ENCODE results near the gene PVR.

Gene PVR

GRCh38 chr19:44618640-44619357, 24.9 kb upstream of the PVR start:
- no CpG with 5 or more reads among the region's 7 CpGs for WGBS (ENCODE audit: extremely low coverage, insufficient coverage, insufficient read length)
- DNase-seq = no peak
- Histone ChIP-seq H2BK5ac (ENCODE audit: low read depth, low read length, poor library complexity) (no peak overlapping the region), H3K14ac (ENCODE audit: low read length) (no peak overlapping the region), H3K79me1 (ENCODE audit: low read length) (no peaks in the 10 kb centered on the region), H4K91ac (ENCODE audit: low read depth, low read length) (no peak overlapping the region), H3K27me3 (ENCODE audit: insufficient read depth, low read length) (no peaks in the 10 kb centered on the region), H2AFZ (ENCODE audit: insufficient read depth, low read length, poor library complexity) (no peak overlapping the region), H2BK12ac (ENCODE audit: low read length) (no peak overlapping the region), H3K4ac (ENCODE audit: low read depth, low read length) (no peak overlapping the region), H2AK5ac (ENCODE audit: low read length) (no peak overlapping the region), H3K79me2 (ENCODE audit: control insufficient read depth, insufficient read depth, low read length, poor library complexity) (no peaks in the 10 kb centered on the region), H4K8ac (ENCODE audit: low read depth, low read length) (no peak overlapping the region), H3K23ac (ENCODE audit: low read length) (no peak overlapping the region), H3K9me3 (ENCODE audit: insufficient read depth, low read depth, low read length) (peaks cover 1% of the 10 kb centered on the region), H3K18ac (ENCODE audit: low read length) (no peak overlapping the region), H3K9ac (ENCODE audit: low read length) (no peak overlapping the region), H3K36me3 (ENCODE audit: control insufficient read depth in 1 of 2, insufficient read depth in 2 of 2, low read length in 2 of 2) (no peaks in the 10 kb centered on the region), H3K4me2 (ENCODE audit: low read length) (no peak overlapping the region), H4K12ac (ENCODE audit: low read depth, low read length) (no peak overlapping the region), H3K4me3 (ENCODE audit: low read depth, low read length) (no peak overlapping the region), H2BK120ac (ENCODE audit: insufficient read depth, low read length, poor library complexity) (no peak overlapping the region), H3K27ac (ENCODE audit: low read depth, low read length) (no peak overlapping the region), H3K4me1 (ENCODE audit: control insufficient read depth in 1 of 2, insufficient read depth in 2 of 2, low read length in 2 of 2) (no peaks in the 10 kb centered on the region)

GRCh38 chr19:44620667-44621066, 23.0 kb upstream of the PVR start:
- Histone ChIP-seq H3K14ac (ENCODE audit: low read length) (no peak overlapping the region), H2AK5ac (ENCODE audit: low read length) (no peak overlapping the region), H3K4me1 (ENCODE audit: control insufficient read depth in 1 of 2, insufficient read depth in 2 of 2, low read length in 2 of 2) (no peaks in the 10 kb centered on the region), H4K12ac (ENCODE audit: low read depth, low read length) (no peak overlapping the region), H3K79me1 (ENCODE audit: low read length) (no peaks in the 10 kb centered on the region), H3K9ac (ENCODE audit: low read length) (no peak overlapping the region), H3K18ac (ENCODE audit: low read length) (no peak overlapping the region), H3K4ac (ENCODE audit: low read depth, low read length) (no peak overlapping the region), H2BK120ac (ENCODE audit: insufficient read depth, low read length, poor library complexity) (no peak overlapping the region), H3K23ac (ENCODE audit: low read length) (no peak overlapping the region), H3K4me3 (ENCODE audit: low read depth, low read length) (no peak overlapping the region), H3K27me3 (ENCODE audit: insufficient read depth, low read length) (no peaks in the 10 kb centered on the region), H3K4me2 (ENCODE audit: low read length) (no peak overlapping the region), H3K36me3 (ENCODE audit: control insufficient read depth in 1 of 2, insufficient read depth in 2 of 2, low read length in 2 of 2) (no peaks in the 10 kb centered on the region), H4K8ac (ENCODE audit: low read depth, low read length) (no peak overlapping the region), H3K27ac (ENCODE audit: low read depth, low read length) (no peak overlapping the region), H2AFZ (ENCODE audit: insufficient read depth, low read length, poor library complexity) (no peak overlapping the region), H3K79me2 (ENCODE audit: control insufficient read depth, insufficient read depth, low read length, poor library complexity) (no peaks in the 10 kb centered on the region), H4K91ac (ENCODE audit: low read depth, low read length) (no peak overlapping the region), H2BK5ac (ENCODE audit: low read depth, low read length, poor library complexity) (no peak overlapping the region), H3K9me3 (ENCODE audit: insufficient read depth, low read depth, low read length) (peaks cover 1% of the 10 kb centered on the region), H2BK12ac (ENCODE audit: low read length) (no peak overlapping the region)
- no peak for DNase-seq
- no CpG with 5 or more reads among the region's 5 CpGs for WGBS (ENCODE audit: extremely low coverage, insufficient coverage, insufficient read length)

GRCh38 chr19:44621367-44621766, 22.3 kb upstream of the PVR start:
- Histone ChIP-seq H3K9ac (ENCODE audit: low read length) (no peak overlapping the region), H3K14ac (ENCODE audit: low read length) (no peak overlapping the region), H2BK120ac (ENCODE audit: insufficient read depth, low read length, poor library complexity) (no peak overlapping the region), H3K4me2 (ENCODE audit: low read length) (no peak overlapping the region), H3K27me3 (ENCODE audit: insufficient read depth, low read length) (no peaks in the 10 kb centered on the region), H4K91ac (ENCODE audit: low read depth, low read length) (no peak overlapping the region), H3K4me3 (ENCODE audit: low read depth, low read length) (no peak overlapping the region), H3K79me2 (ENCODE audit: control insufficient read depth, insufficient read depth, low read length, poor library complexity) (no peaks in the 10 kb centered on the region), H3K27ac (ENCODE audit: low read depth, low read length) (no peak overlapping the region), H2BK5ac (ENCODE audit: low read depth, low read length, poor library complexity) (no peak overlapping the region), H3K9me3 (ENCODE audit: insufficient read depth, low read depth, low read length) (peaks cover 1% of the 10 kb centered on the region), H3K4me1 (ENCODE audit: control insufficient read depth in 1 of 2, insufficient read depth in 2 of 2, low read length in 2 of 2) (peaks cover 1 to 5% of the 10 kb centered on the region in 2 experiments), H3K23ac (ENCODE audit: low read length) (no peak overlapping the region), H3K79me1 (ENCODE audit: low read length) (peaks cover 2% of the 10 kb centered on the region), H2AK5ac (ENCODE audit: low read length) (no peak overlapping the region), H4K8ac (ENCODE audit: low read depth, low read length) (no peak overlapping the region), H3K36me3 (ENCODE audit: control insufficient read depth in 1 of 2, insufficient read depth in 2 of 2, low read length in 2 of 2) (no peaks in the 10 kb centered on the region), H3K18ac (ENCODE audit: low read length) (no peak overlapping the region), H2AFZ (ENCODE audit: insufficient read depth, low read length, poor library complexity) (no peak overlapping the region), H4K12ac (ENCODE audit: low read depth, low read length) (no peak overlapping the region), H2BK12ac (ENCODE audit: low read length) (no peak overlapping the region), H3K4ac (ENCODE audit: low read depth, low read length) (no peak overlapping the region)
- DNase-seq = no peak
- WGBS (ENCODE audit: extremely low coverage, insufficient coverage, insufficient read length) = no CpG with 5 or more reads among the region's 6 CpGs

- Histone ChIP-seq H3K79me2 (ENCODE audit: control insufficient read depth, insufficient read depth, low read length, poor library complexity) (no peaks in the 10 kb centered on the region), H2AK5ac (ENCODE audit: low read length) (no peak overlapping the region)
- DNase-seq = no peak
Measured at GRCh38 chr19:44623080-44623479, 20.6 kb upstream of the PVR start.

More at GRCh38 chr19:44623080-44623479, 20.6 kb upstream of the PVR start:
- no peak overlapping the region for H3K4me2 ChIP-seq (ENCODE audit: low read length)
- no peak overlapping the region for H3K4me3 ChIP-seq (ENCODE audit: low read depth, low read length)
- no peaks in the 10 kb centered on the region for H3K36me3 ChIP-seq (ENCODE audit: control insufficient read depth in 1 of 2, insufficient read depth in 2 of 2, low read length in 2 of 2)
- no peak overlapping the region for H3K23ac ChIP-seq (ENCODE audit: low read length)
- H3K18ac ChIP-seq (ENCODE audit: low read length) = no peak overlapping the region
- H4K8ac ChIP-seq (ENCODE audit: low read depth, low read length) = no peak overlapping the region
- no peaks in the 10 kb centered on the region for H3K27me3 ChIP-seq (ENCODE audit: insufficient read depth, low read length)
- peaks cover 1% of the 10 kb centered on the region for H3K9me3 ChIP-seq (ENCODE audit: insufficient read depth, low read depth, low read length)
- WGBS (ENCODE audit: extremely low coverage, insufficient coverage, insufficient read length) = no CpG with 5 or more reads among the region's 5 CpGs
- H3K79me1 ChIP-seq (ENCODE audit: low read length) = peaks cover 2% of the 10 kb centered on the region
- peaks cover 3 to 9% of the 10 kb centered on the region in 2 experiments for H3K4me1 ChIP-seq (ENCODE audit: control insufficient read depth in 1 of 2, insufficient read depth in 2 of 2, low read length in 2 of 2)
- no peak overlapping the region for H4K12ac ChIP-seq (ENCODE audit: low read depth, low read length)
- no peak overlapping the region for H2BK120ac ChIP-seq (ENCODE audit: insufficient read depth, low read length, poor library complexity)
- H4K91ac ChIP-seq (ENCODE audit: low read depth, low read length) = no peak overlapping the region
- no peak overlapping the region for H3K4ac ChIP-seq (ENCODE audit: low read depth, low read length)
- H2BK12ac ChIP-seq (ENCODE audit: low read length) = no peak overlapping the region
- H3K27ac ChIP-seq (ENCODE audit: low read depth, low read length) = no peak overlapping the region
- no peak overlapping the region for H3K9ac ChIP-seq (ENCODE audit: low read length)
- H3K14ac ChIP-seq (ENCODE audit: low read length) = no peak overlapping the region
- H2BK5ac ChIP-seq (ENCODE audit: low read depth, low read length, poor library complexity) = no peak overlapping the region
- no peak overlapping the region for H2AFZ ChIP-seq (ENCODE audit: insufficient read depth, low read length, poor library complexity)

Data from trophoblast cell (in vitro differentiated cells and primary cell).